Smooth muscle cell (in vitro differentiated cells): ENCODE data around the gene EID3. TPM values are rescaled to one million over a fixed set of nuclear protein-coding genes. Genes with fewer than 3 reads are reported as not detected.

Experiments used
- DNase-seq: peaks from one replicate; lab custom pipeline; 2025; ENCODE audit not compliant: unreplicated experiment; lab: John Stamatoyannopoulos, UW
- H2AFZ ChIP-seq: fragments of 200-600 bp; sonication (generic); 2 replicates; pipeline ENCODE4 v1.6.0; 2016; ENCODE audit warnings: antibody characterized with exemption, low read depth, mild to moderate bottlenecking
- H3F3A ChIP-seq: fragments of 200-600 bp; sonication (generic); 2 replicates; pipeline ENCODE4 v1.6.0; 2017; ENCODE audit warnings: antibody characterized with exemption, low read depth
- H3K27ac ChIP-seq: fragments of 200-600 bp; sonication (generic); 2 replicates; pipeline ENCODE4 v1.5.1; 2016; ENCODE audit warnings: low read depth, mild to moderate bottlenecking
- H3K27me3 ChIP-seq: fragments of 200-600 bp; sonication (generic); 2 replicates; pipeline ENCODE4 v1.6.1; 2016; ENCODE audit warnings: low read depth, mild to moderate bottlenecking
- H3K36me3 ChIP-seq: fragments of 200-600 bp; sonication (generic); 2 replicates; pipeline ENCODE4 v1.5.1; 2016; ENCODE audit warnings: low read depth
- H3K4me1 ChIP-seq: fragments of 200-600 bp; sonication (generic); 2 replicates; pipeline ENCODE4 v1.5.1; 2016; ENCODE audit warnings: low read depth
- H3K4me2 ChIP-seq: fragments of 200-600 bp; sonication (generic); 2 replicates; pipeline ENCODE4 v1.6.0; 2016; ENCODE audit warnings: mild to moderate bottlenecking
- H3K4me3 ChIP-seq: fragments of 200-600 bp; sonication (generic); 2 replicates; pipeline ENCODE4 v1.5.1; 2016; ENCODE audit warnings: mild to moderate bottlenecking
- H3K79me2 ChIP-seq: fragments of 200-600 bp; sonication (generic); 2 replicates; pipeline ENCODE4 v1.6.0; 2016; ENCODE audit warnings: low read depth, mild to moderate bottlenecking
- H3K9ac ChIP-seq: fragments of 200-600 bp; sonication (generic); 2 replicates; pipeline ENCODE4 v1.6.0; 2016; ENCODE audit warnings: low read depth
- H3K9me3 ChIP-seq: fragments of 200-600 bp; sonication (generic); replicated peaks from 2 replicates; pipeline ENCODE4 v1.5.1; 2016; ENCODE audit warnings: low read depth
- H4K20me1 ChIP-seq: fragments of 200-600 bp; sonication (generic); 2 replicates; pipeline ENCODE4 v1.6.0; 2016; ENCODE audit warnings: low read depth
- CTCF ChIP-seq: fragments of 200-600 bp; sonication (generic); IDR thresholded peaks from 2 replicates; pipeline ENCODE4 v1.5.1; 2017; ENCODE audit warnings: borderline replicate concordance, mild to moderate bottlenecking, antibody characterized with exemption; ENCODE audit not compliant: insufficient read depth, poor library complexity, severe bottlenecking
- WGBS: methylation state at CpG from one replicate; pipeline ENCODE4 v1.1.7; 2016; ENCODE audit warnings: low lambda C conversion rate; 5-methylcytosine and 5-hydroxymethylcytosine counted together
- polyA plus RNA-seq: library from polyadenylated mRNA; unstranded; fragments of >200 nt; fragmentation: Nextera tagmentation; extraction: Ambion mirVana; gene quantifications from 2 replicates; pipeline ENCODE4 v1.2.1, GENCODE V29; 2016
- total RNA-seq: library from RNA; depleted of rRNA; stranded (reverse); fragments of >200 nt; gene quantifications from 2 replicates; pipeline ENCODE4 v1.2.3, GENCODE V29; 2014

Gene EID3
- total and polyA plus RNA-seq, 2 experiments from 2014 or later = 1.5 to 4.0 TPM

- peaks cover 95% of the 10 kb centered on the region for H4K20me1 ChIP-seq
- H3K36me3 ChIP-seq = peaks cover 4% of the 10 kb centered on the region
These were observed 5.9 kb upstream of the EID3 start for GRCh38 chr12:104297477-104298113.

GRCh38 chr12:104299842-104300481, 3.6 kb upstream of the EID3 start:
- no peak for DNase-seq
- Histone ChIP-seq H3K79me2 (peaks cover 77% of the 10 kb centered on the region), H3K4me1 (peaks cover 5% of the 10 kb centered on the region), H3K9ac (no peak overlapping the region), H2AFZ (no peak overlapping the region), H3K9me3 (no peaks in the 10 kb centered on the region), H3K27ac (no peak overlapping the region), H3K36me3 (no peaks in the 10 kb centered on the region), H3K4me3 (no peak overlapping the region), H4K20me1 (peaks cover 94% of the 10 kb centered on the region), H3K27me3 (no peaks in the 10 kb centered on the region), H3K4me2 (no peak overlapping the region), H3F3A (peaks cover 12% of the 10 kb centered on the region)
- 82% methylated on average over 6 of the region's 6 CpGs for WGBS
- TF ChIP-seq CTCF = no peak

More at GRCh38 chr12:104297477-104298113, 5.9 kb upstream of the EID3 start:
- Histone ChIP-seq H3K27ac (no peak overlapping the region), H3K27me3 (no peaks in the 10 kb centered on the region), H3K4me2 (no peak overlapping the region), H3F3A (peaks cover 4% of the 10 kb centered on the region), H3K9ac (no peak overlapping the region), H3K4me1 (no peaks in the 10 kb centered on the region), H3K9me3 (no peaks in the 10 kb centered on the region), H3K4me3 (no peak overlapping the region), H2AFZ (no peak overlapping the region), H3K79me2 (peaks cover 82% of the 10 kb centered on the region)
- WGBS = 94% methylated on average over 10 of the region's 10 CpGs
- DNase-seq = no peak
- no peak for TF ChIP-seq CTCF

GRCh38 chr12:104304261-104305009, 896 bp downstream of the EID3 start:
- WGBS = 96% methylated on average over 10 of the region's 10 CpGs
- Histone ChIP-seq H3K36me3 (no peaks in the 10 kb centered on the region), H3K27me3 (no peaks in the 10 kb centered on the region), H3K4me3 (peak overlapping the region; percentile 49), H3K4me1 (peaks cover 5% of the 10 kb centered on the region), H3K27ac (no peak overlapping the region), H3F3A (peaks cover 12% of the 10 kb centered on the region), H3K9ac (no peak overlapping the region), H3K79me2 (peaks cover 79% of the 10 kb centered on the region), H2AFZ (peak overlapping the region; percentile 79), H4K20me1 (peaks cover 91% of the 10 kb centered on the region), H3K9me3 (no peaks in the 10 kb centered on the region), H3K4me2 (peak overlapping the region; percentile 87)
- no peak for TF ChIP-seq CTCF
- DNase-seq = no peak
